Measurements from ENCODE around the gene GJB5.
"Not testable (repeated sequence)": the region's sequence is repeated elsewhere in the genome, so short reads cannot be mapped to it uniquely, and the experiment has no call there.

Gene GJB5

GRCh38 chr1:34736692-34737091, 18.2 kb upstream of the GJB5 start:
- no peaks in the 10 kb centered on the region for H3K36me3 Mint-ChIP-seq
- H3K27me3 Mint-ChIP-seq = peaks cover 4% of the 10 kb centered on the region
- H3K27ac Mint-ChIP-seq = no peak overlapping the region
- H3K4me1 Mint-ChIP-seq (ENCODE audit: low read depth) = no peaks in the 10 kb centered on the region
- H3K9me3 Mint-ChIP-seq (ENCODE audit: low read depth) = no peaks in the 10 kb centered on the region
- H3K4me3 Mint-ChIP-seq = no peak overlapping the region

- not testable (repeated sequence) for H3K4me1 Mint-ChIP-seq (ENCODE audit: low read depth)
These were observed 17.6 kb upstream of the GJB5 start for GRCh38 chr1:34737236-34737635.

GRCh38 chr1:34739613-34740012, 15.2 kb upstream of the GJB5 start:
- no peaks in the 10 kb centered on the region for H3K36me3 Mint-ChIP-seq

More at GRCh38 chr1:34737236-34737635, 17.6 kb upstream of the GJB5 start:
- not testable (repeated sequence) for H3K9me3 Mint-ChIP-seq (ENCODE audit: low read depth); H3K36me3 Mint-ChIP-seq; H3K27ac Mint-ChIP-seq; H3K27me3 Mint-ChIP-seq; H3K4me3 Mint-ChIP-seq

GRCh38 chr1:34740161-34740868, 14.5 kb upstream of the GJB5 start:
- no peaks in the 10 kb centered on the region for H3K9me3 Mint-ChIP-seq (ENCODE audit: low read depth)
- peaks cover 4% of the 10 kb centered on the region for H3K27me3 Mint-ChIP-seq
- no peak overlapping the region for H3K27ac Mint-ChIP-seq
- H3K4me3 Mint-ChIP-seq = no peak overlapping the region
- no peaks in the 10 kb centered on the region for H3K4me1 Mint-ChIP-seq (ENCODE audit: low read depth)
- no peaks in the 10 kb centered on the region for H3K36me3 Mint-ChIP-seq

More at GRCh38 chr1:34739613-34740012, 15.2 kb upstream of the GJB5 start:
- Mint-ChIP-seq H3K4me3 (no peak overlapping the region), H3K27me3 (peaks cover 4% of the 10 kb centered on the region), H3K4me1 (ENCODE audit: low read depth) (no peaks in the 10 kb centered on the region), H3K27ac (no peak overlapping the region), H3K9me3 (ENCODE audit: low read depth) (no peaks in the 10 kb centered on the region)

- Mint-ChIP-seq H3K4me3 (no peak overlapping the region), H3K27ac (no peak overlapping the region), H3K36me3 (no peaks in the 10 kb centered on the region), H3K27me3 (no peaks in the 10 kb centered on the region), H3K9me3 (ENCODE audit: low read depth) (no peaks in the 10 kb centered on the region), H3K4me1 (ENCODE audit: low read depth) (no peaks in the 10 kb centered on the region)
These were observed 12.1 kb upstream of the GJB5 start for GRCh38 chr1:34742667-34743270.

- Mint-ChIP-seq H3K27ac (no peak overlapping the region), H3K4me1 (ENCODE audit: low read depth) (no peaks in the 10 kb centered on the region), H3K27me3 (peaks cover 1% of the 10 kb centered on the region), H3K36me3 (no peaks in the 10 kb centered on the region), H3K9me3 (ENCODE audit: low read depth) (no peaks in the 10 kb centered on the region), H3K4me3 (no peak overlapping the region)
These were observed 11.1 kb upstream of the GJB5 start for GRCh38 chr1:34743775-34744174.

GRCh38 chr1:34744851-34745250, 10.0 kb upstream of the GJB5 start:
- Mint-ChIP-seq H3K36me3 (no peaks in the 10 kb centered on the region), H3K4me3 (no peak overlapping the region), H3K9me3 (ENCODE audit: low read depth) (no peaks in the 10 kb centered on the region), H3K4me1 (ENCODE audit: low read depth) (no peaks in the 10 kb centered on the region), H3K27ac (no peak overlapping the region), H3K27me3 (peaks cover 4% of the 10 kb centered on the region)

GRCh38 chr1:34745666-34746065, 9.2 kb upstream of the GJB5 start:
- no peak overlapping the region for H3K27ac Mint-ChIP-seq

GRCh38 chr1:34746101-34746500, 8.7 kb upstream of the GJB5 start:
- H3K4me3 Mint-ChIP-seq = no peak overlapping the region
- H3K27ac Mint-ChIP-seq = no peak overlapping the region
- H3K36me3 Mint-ChIP-seq = no peaks in the 10 kb centered on the region
- no peaks in the 10 kb centered on the region for H3K4me1 Mint-ChIP-seq (ENCODE audit: low read depth)
- H3K27me3 Mint-ChIP-seq = peaks cover 4% of the 10 kb centered on the region
- H3K9me3 Mint-ChIP-seq (ENCODE audit: low read depth) = no peaks in the 10 kb centered on the region

More at GRCh38 chr1:34745666-34746065, 9.2 kb upstream of the GJB5 start:
- Mint-ChIP-seq H3K9me3 (ENCODE audit: low read depth) (no peaks in the 10 kb centered on the region), H3K4me1 (ENCODE audit: low read depth) (no peaks in the 10 kb centered on the region), H3K4me3 (no peak overlapping the region), H3K27me3 (peaks cover 4% of the 10 kb centered on the region), H3K36me3 (no peaks in the 10 kb centered on the region)

GRCh38 chr1:34746785-34747637, 7.8 kb upstream of the GJB5 start:
- Mint-ChIP-seq H3K4me1 (ENCODE audit: low read depth) (no peaks in the 10 kb centered on the region), H3K27me3 (peaks cover 4% of the 10 kb centered on the region), H3K36me3 (no peaks in the 10 kb centered on the region), H3K9me3 (ENCODE audit: low read depth) (no peaks in the 10 kb centered on the region), H3K4me3 (no peak overlapping the region), H3K27ac (no peak overlapping the region)

- Mint-ChIP-seq H3K4me3 (no peak overlapping the region), H3K36me3 (no peaks in the 10 kb centered on the region), H3K4me1 (ENCODE audit: low read depth) (no peaks in the 10 kb centered on the region), H3K27ac (no peak overlapping the region), H3K27me3 (peaks cover 4% of the 10 kb centered on the region), H3K9me3 (ENCODE audit: low read depth) (no peaks in the 10 kb centered on the region)
These were observed 7.3 kb upstream of the GJB5 start for GRCh38 chr1:34747638-34747941.

- Mint-ChIP-seq H3K36me3 (no peaks in the 10 kb centered on the region), H3K9me3 (ENCODE audit: low read depth) (no peaks in the 10 kb centered on the region), H3K4me3 (no peak overlapping the region), H3K27ac (no peak overlapping the region), H3K4me1 (ENCODE audit: low read depth) (no peaks in the 10 kb centered on the region), H3K27me3 (peaks cover 4% of the 10 kb centered on the region)
These were observed 4.9 kb upstream of the GJB5 start for GRCh38 chr1:34749992-34750391.

GRCh38 chr1:34750610-34751009, 4.2 kb upstream of the GJB5 start:
- Mint-ChIP-seq H3K9me3 (ENCODE audit: low read depth) (no peaks in the 10 kb centered on the region), H3K27me3 (peaks cover 4% of the 10 kb centered on the region), H3K36me3 (no peaks in the 10 kb centered on the region), H3K4me1 (ENCODE audit: low read depth) (no peaks in the 10 kb centered on the region), H3K27ac (no peak overlapping the region), H3K4me3 (no peak overlapping the region)

- no peak overlapping the region for H3K27ac Mint-ChIP-seq
- no peaks in the 10 kb centered on the region for H3K9me3 Mint-ChIP-seq (ENCODE audit: low read depth)
- H3K4me1 Mint-ChIP-seq (ENCODE audit: low read depth) = no peaks in the 10 kb centered on the region
- H3K27me3 Mint-ChIP-seq = peaks cover 5% of the 10 kb centered on the region
- H3K4me3 Mint-ChIP-seq = no peak overlapping the region
- no peaks in the 10 kb centered on the region for H3K36me3 Mint-ChIP-seq
These were observed 1.7 kb upstream of the GJB5 start for GRCh38 chr1:34753163-34753562.

GRCh38 chr1:34755961-34756360, 1.1 kb downstream of the GJB5 start:
- H3K4me3 Mint-ChIP-seq = no peak overlapping the region
- H3K9me3 Mint-ChIP-seq (ENCODE audit: low read depth) = no peaks in the 10 kb centered on the region
- no peak overlapping the region for H3K27ac Mint-ChIP-seq
- no peaks in the 10 kb centered on the region for H3K36me3 Mint-ChIP-seq
- H3K4me1 Mint-ChIP-seq (ENCODE audit: low read depth) = no peaks in the 10 kb centered on the region
- H3K27me3 Mint-ChIP-seq = peaks cover 2% of the 10 kb centered on the region
